GM21360 (cell line): ENCODE results near the gene RPTOR.
"Not testable (repeated sequence)": the region's sequence is repeated elsewhere in the genome, so short reads cannot be mapped to it uniquely, and the experiment has no call there.

ENCODE experiments used
- ATAC-seq: cut with Tn5 transposase; IDR thresholded peaks from one replicate; pipeline ENCODE4 v1.9.1; 2021; ENCODE audit warnings: mild to moderate bottlenecking, moderate library complexity; ENCODE audit not compliant: unreplicated experiment

The RPTOR gene

DNA sequence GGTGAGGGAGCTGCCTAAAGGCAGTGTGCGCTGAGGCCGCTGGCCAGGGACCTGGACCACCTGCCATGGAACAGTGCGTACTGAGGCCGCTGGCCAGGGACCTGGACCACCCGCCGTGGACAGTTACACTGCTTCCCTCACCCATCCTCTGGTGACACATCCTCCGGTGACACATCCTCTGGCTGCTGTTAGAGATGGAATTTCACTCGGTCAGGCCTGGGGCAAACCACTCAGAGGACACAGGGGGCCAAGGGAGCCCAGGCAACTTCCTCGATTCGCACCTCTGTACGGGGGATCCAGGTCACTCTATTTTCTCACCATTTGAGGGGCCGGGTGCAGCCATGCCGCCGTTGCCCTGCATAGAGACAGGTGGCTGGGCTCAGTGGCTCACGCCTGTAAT is 32.4 kb upstream of the RPTOR start:
- no peak for ATAC-seq

DNA sequence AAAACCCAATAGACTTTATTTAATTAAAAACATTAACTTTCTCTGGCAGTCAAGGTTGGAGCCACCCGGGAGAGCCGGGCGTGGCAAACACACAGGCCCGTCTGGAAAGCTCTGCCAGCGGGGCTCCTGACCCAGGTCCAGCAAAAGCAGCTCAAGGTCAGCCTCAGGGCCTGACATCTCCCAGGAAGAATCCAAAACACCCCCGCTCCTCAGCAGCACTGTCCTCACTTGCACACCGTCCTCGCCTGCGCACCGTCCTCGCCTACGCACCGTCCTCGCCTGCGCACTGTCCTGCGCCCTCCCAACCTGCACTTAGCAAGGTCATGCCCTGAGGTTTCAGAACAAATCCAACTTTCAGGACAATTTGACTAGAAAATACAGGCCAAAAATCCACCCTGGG is 31.4 kb upstream of the RPTOR start:
- no peak for ATAC-seq

DNA sequence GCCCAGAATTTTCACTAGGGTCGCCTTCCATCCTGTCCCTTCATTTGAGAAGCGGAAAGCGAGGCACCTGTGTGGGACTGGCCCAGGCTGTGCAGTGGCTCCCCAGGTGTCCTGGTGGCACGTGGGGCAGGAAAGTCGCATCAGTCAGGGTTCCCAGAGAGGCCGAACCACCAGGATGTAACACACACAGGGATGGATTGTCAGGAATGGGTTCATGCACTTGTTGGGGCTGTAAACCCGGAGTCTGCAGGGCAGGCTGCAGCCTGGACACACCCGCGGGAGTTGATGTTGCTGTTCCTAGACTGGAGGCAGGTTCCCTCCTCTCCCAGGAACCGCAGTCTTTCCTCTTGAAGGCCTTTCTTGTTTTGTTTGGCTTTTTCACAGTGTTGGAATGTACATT is 30.7 kb upstream of the RPTOR start:
- ATAC-seq = no peak

GRCh38 chr17:80516171-80516932 is 28.3 kb upstream of the RPTOR start:
- no peak for ATAC-seq

DNA sequence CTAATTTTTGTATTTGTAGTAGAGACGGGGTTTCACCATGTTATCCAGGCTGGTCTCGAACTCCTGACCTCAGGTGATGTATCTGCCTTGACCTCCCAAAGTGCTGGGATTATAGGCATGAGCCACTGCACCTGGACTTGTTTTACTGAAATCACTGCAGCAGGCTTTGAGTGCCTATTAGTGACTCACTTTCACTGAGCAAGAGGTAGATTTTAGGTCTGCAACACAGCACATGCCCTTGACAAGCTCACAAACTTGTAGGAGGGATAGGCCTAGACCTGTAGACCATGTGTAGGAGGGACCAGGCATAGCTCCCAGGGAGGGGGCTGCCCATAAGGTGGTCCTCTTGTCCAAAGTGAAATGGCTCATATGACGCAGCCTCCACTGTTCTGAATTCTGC is 27.0 kb upstream of the RPTOR start:
- no peak for ATAC-seq

- no peak for ATAC-seq
Measured at GRCh38 chr17:80518392-80518791, 26.2 kb upstream of the RPTOR start.

- no peak for ATAC-seq
Measured at GRCh38 chr17:80519091-80519781, 25.4 kb upstream of the RPTOR start.

DNA sequence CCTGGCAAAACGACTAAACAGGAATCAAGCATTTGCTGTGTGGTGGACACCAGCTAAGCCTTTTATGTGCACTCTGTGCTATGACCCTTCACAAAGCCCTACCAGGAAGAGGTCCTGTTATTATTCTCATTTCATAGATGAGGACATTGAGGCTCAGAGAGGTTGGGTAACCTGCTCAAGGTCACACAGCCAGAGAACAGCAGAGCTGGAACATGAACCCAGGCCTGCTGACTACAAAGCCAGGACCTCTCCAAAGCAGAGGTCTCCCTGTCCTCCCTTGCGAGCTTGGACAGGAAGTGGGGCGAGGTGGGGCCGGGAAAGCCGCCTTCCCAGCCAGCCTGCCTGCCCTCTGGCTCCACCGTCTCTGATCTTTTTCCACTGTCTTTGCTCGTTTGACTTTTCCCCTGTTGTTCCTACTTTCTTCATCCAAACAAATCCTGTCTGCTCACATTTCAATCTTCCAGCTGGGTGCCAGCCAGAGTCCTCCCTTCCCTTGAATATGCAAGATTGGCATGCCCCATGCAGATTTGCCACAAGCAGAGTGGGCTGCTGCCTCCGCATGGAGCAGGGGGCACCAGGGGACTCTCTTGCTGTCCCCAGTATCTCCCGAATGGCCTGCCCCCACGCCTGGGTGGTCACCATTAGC is 23.7 kb upstream of the RPTOR start:
- ATAC-seq = no peak

DNA sequence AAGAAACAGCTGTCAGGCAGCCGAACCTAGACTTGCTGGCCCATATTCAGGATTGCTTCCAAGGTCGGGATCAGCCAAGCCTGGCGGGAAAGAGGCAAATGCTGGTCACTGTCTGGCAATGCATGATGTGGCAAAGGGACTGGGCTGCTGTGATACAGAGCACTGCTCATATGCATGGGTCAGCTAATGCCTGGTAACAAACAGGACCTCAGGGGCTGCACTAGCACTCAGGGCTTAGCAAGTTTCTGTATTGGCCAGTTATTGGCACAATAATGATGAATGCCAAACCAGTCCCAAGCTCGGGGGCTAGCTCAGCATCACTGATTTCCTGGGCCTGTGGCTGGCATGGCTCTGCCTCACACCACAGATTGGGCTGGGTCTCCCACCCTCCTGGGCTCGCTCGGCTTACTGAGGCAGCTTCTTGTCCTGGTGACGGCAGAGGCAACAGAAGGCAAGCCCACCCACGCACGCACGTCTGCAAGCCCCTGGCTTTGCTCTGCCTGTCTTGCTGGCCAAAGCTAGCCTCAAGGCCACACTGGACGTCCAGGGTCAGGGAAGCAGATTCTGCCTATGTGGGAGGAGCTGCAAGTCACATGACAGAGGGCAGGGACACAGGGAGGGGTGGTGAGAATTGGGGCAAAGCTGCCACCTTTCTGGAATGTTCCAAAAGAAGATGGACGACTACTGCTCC is 21.4 kb upstream of the RPTOR start:
- ATAC-seq = no peak

DNA sequence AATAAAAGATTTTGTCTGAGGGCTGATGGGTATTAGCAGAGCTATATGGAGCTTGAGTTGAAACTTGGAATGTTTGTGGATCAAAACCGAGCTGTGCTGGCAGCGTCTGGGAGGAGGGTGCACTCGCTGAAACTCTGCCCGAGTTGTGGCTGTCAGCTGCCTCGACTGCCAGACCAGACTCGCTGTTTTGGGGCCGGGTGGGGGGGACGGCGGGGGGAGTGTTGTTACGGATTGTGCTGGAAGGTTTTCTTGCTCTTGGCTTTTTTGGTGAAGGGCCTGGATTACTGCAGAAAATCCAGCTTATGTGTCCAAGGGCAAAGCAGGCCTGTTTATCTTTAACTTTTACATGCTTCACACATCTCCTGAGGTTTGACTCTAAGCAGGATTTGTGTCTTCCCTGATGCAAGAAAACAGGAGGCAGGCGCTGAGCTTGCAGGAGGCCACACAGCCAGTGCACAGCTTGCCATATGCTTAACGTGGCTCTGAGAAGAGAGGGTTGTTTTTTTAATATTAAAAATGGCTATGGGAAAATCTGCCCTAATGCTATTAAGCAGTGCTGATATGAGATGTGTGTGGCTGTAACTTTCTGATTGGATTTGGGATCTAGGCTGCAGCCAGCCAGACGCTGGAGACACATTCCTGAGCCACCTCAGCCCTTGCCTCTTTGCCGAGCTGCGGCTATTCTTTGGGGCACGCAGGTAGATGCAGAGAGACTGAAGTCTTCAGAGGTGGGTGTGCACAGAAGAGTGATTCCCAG is 20.5 kb upstream of the RPTOR start:
- ATAC-seq = no peak

GRCh38 chr17:80526116-80526910 is 18.3 kb upstream of the RPTOR start:
- no peak for ATAC-seq

DNA sequence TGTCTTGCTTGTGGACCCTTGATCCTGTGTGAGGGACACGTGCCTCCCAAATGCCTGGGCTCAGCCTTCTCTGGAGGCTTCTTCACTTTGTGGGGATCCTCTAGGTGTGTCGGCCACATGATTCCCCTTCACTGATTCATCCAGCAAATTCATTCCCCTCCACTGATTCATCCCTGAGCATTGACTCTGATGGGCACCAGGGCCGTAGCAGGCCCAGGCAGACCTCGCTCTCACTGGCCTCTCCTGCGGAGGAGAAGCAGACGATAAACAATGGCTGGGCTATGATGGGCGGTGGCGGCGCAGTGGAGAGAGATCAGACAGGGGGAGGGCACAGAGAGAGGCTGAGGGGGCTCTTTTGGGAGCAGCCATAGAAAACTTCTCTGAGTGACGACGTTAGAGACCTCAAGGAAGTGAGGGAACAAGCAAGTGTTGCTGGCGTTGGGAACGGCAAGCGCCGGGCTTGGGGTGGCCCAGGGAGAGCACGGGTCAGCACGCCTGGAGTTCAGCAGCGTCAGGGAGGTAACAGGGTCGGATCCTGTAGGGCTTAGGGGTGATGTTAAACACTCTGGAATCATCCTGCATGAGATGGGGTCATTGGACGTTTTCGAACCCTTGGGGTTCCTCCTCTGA is 17.5 kb upstream of the RPTOR start:
- ATAC-seq = no peak

GRCh38 chr17:80528536-80528935 is 16.1 kb upstream of the RPTOR start:
- ATAC-seq = no peak

GRCh38 chr17:80529104-80529903 is 15.3 kb upstream of the RPTOR start:
- ATAC-seq = no peak

DNA sequence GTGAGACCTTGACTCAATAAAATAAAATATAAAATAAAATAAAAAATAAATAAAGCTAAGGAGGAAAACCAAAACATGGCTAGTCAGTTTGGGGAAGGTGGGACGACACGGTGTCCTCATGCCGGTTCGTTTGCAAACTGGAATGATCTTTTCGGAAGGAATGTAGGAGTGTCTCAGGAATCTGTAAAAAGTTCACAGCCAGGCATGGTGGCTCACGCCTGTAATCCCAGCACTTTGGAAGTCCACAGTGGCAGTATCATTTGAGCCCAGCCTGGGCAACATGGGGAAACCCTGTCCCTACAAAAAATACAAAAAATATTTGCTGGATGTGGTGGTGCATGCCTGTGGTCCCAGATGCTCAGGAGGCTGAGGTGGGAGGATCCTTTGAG is 14.7 kb upstream of the RPTOR start:
- ATAC-seq = no peak

DNA sequence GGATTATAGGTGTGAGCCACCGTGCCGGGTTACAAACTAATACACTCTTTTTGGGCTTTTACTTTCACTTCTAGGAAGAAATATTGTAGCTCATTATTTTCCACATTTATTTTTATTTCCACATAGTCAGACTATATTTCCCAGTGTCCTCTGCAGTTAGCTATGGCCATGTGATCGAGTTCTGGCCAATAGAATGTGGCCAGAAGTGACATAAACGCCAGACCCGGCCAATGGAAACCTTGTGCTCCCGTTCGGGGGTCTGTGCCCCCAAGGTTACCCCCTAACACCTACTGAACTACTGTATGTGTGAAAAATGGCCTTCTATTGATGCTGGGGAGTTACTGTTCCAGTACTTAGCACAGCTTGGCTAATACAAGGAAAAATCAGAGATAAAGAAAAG is 13.2 kb upstream of the RPTOR start:
- no peak for ATAC-seq

DNA sequence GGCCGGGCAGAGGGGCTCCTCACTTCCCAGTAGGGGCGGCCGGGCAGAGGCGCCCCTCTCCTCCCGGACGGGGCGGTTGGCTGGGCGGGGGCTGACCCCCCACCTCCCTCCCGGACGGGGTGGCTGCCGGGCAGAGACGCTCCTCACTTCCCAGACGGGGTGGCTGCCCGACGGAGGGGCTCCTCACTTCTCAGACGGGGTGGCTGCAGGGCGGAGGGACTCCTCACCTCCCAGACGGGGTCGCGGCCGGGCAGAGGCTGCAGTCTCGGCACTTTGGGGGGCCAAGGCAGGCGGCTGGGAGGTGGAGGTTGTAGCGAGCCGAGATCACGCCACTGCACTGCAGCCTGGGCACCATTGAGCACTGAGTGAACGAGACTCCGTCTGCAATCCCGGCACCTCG is 7.3 kb upstream of the RPTOR start:
- ATAC-seq = not testable (repeated sequence)

DNA sequence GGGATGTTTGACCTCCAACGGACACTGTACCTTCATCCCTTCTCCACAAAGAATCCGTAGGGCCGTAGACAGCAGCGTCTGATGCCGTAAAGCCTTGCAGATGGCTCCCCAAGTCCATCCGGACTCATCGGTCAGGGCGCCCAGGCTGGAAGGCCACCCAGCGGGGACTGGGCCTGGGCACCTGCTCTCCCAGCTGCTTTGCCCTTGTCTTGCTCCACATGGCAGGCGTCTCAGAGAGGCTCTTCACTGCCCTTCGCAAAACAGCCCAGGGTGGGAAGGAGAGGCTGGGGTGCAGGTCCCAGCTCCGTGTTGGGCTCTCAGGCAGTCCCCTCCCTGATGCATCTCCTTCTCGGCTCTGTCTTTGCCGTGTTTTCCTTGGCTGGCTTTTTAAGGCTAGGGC is 6.2 kb upstream of the RPTOR start:
- ATAC-seq = no peak
